CD1c-positive myeloid dendritic cell (primary cell): ENCODE results near the gene ZNF232.
A peak's percentile ranks its signal among the peaks of the same experiment; 100 is the strongest.
"Not testable (repeated sequence)": the region's sequence is repeated elsewhere in the genome, so short reads cannot be mapped to it uniquely, and the experiment has no call there.

Experiments used
- DNase-seq: peaks from one replicate; pipeline ENCODE4 v3.0.0-alpha.2; 2016; ENCODE audit errors: extremely low spot score

ZNF232 gene

GRCh38 chr17:5111402-5112204 is at the start of gene ZNF232:
ZNF232 (minus strand) TSS chr17:5111878; CDS start chr17:5111822, 56 bp downstream.
- peak; percentile 98 for DNase-seq

GRCh38 chr17:5160702-5161101 is 49.0 kb upstream of the ZNF232 start:
- DNase-seq: not testable (repeated sequence)

DNA sequence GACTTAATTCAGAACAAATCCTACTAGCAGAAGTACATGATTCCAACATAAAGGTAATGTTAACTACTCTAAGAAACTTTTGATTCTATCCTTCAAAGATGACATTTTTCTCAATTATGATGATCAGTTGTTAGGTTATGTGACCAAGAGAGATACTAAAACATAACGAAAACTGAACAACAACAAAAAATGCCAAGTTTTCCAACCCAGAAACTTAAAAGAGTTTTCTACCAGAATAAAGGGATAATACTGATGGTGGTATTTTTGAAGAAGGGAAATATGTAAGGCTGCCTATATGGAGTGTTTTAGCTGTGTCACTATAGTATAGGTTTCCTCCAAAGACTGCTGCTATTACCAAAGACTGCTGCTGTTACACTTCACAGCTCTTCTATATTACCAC is 34.4 kb upstream of the ZNF232 start:
- DNase-seq: not testable (repeated sequence)

DNA sequence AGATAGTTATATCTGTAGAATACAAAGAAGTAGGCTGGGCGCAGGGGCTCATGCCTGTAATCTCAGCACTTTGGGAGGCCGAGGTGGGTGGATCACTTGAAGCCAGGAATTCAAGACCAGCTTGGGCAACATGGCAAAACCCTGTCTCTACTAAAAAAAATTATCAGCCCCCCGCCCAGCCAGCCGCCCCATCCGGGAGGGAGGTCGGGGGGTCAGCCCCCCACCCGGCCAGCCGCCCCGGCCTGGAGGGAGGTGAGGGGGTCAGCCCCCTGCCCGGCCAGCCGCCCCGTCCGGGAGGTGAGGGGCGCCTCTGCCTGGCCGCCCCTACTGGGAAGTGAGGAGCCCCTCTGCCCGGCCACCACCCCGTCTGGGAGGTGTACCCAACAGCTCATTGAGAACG is 31.2 kb upstream of the ZNF232 start:
- not testable (repeated sequence) for DNase-seq

DNA sequence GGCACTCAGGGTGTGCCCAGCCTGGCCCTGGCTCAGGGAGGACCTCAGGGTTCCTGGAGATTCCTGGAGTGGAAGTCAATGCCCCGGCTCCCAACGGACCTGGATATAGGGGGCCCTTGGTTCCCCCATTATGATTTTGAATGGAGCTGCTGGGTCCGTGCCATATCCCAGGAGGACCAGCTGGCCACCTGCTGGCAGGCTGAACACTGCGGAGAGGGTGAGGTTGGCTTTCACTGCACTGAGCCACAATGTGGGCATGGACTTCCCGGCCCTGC is 27.7 kb upstream of the ZNF232 start:
- no peak for DNase-seq

DNA sequence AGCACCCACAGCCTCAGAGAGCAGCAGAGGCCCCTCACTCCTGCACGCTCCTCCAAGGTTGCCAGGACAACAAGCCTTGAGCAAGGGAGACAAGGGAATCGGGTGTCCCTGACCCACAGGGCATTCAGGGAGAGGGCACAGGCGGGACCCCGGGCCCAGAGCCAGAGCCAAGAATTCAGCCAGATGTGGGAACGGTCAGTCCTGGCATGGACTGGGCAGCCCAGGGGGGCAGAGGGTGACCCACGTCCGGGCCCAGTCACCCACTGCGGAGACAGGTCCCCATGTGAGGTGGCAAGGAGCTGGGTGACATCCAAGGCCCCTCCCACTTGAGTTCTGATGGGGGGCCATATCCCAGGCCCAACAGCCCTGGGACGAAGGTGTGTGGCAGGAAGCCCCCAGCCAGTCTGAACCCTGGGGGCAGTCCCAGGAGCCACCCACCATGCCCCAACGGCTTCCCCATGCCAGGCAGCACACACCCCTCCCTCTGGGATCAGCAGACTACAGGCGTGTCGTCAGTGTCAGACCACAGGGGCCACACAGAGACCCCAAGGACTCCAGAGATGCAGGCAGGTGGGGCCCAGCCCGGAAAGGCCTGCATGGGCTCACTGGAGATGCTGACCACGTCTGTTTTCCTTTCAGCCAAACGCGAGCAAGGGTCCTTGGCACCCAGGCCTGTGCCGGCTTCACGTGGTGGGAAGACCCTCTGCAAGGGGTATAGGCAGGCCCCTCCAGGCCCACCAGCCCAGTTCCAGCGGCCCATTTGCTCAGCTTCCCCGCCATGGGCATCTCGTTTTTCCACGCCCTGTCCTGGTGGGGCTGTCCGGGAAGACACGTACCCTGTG is 27.2 kb upstream of the ZNF232 start:
- DNase-seq: no peak

DNA sequence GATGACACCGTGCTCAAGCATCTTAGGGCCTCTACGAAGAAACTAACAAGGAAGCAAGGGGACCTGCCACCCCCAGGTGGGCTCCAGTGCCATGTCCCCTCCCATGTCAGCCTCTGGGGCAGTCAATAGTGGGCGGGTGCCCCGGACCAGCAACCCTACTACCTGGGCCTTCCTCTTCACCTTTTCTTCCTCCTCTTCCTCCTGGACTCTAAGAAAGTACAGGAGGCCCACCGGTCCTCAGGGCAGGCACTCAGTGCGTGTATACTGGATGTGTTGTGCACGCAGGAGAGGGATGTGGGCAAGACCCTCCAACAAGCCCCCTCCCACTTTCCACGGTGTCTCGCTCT is 26.5 kb upstream of the ZNF232 start:
- DNase-seq: not testable (repeated sequence)

DNA sequence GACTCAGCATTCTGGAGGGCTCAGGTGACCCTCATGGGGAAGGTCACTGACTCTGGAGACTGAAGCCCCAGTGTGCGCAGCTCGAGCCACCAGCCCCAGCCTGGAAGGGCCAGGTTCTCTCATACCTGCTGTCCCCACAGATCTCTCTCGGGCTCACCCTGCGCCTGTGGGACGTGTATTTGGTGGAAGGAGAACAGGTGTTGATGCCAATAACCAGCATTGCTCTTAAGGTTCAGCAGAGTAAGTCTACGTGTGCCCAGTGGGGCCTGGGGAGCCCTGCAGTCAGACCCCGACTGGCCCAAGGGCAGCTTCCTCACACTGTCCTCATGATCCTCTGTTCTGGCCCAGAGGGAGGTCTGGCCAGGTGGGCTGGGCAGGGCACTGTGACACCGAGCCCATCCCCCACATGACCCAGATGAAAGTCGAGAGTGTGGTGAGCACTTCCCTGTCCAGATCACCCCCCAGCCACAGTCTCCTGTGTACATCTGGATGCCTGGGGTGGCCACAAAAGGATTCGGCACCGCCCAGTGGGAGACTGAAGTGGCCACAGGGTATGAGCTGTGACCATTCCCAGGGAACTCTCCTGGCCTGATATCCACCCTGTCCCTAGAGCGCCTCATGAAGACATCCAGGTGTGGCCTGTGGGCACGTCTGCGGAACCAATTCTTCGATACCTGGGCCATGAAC is 26.0 kb upstream of the ZNF232 start:
- DNase-seq: not testable (repeated sequence)

DNA sequence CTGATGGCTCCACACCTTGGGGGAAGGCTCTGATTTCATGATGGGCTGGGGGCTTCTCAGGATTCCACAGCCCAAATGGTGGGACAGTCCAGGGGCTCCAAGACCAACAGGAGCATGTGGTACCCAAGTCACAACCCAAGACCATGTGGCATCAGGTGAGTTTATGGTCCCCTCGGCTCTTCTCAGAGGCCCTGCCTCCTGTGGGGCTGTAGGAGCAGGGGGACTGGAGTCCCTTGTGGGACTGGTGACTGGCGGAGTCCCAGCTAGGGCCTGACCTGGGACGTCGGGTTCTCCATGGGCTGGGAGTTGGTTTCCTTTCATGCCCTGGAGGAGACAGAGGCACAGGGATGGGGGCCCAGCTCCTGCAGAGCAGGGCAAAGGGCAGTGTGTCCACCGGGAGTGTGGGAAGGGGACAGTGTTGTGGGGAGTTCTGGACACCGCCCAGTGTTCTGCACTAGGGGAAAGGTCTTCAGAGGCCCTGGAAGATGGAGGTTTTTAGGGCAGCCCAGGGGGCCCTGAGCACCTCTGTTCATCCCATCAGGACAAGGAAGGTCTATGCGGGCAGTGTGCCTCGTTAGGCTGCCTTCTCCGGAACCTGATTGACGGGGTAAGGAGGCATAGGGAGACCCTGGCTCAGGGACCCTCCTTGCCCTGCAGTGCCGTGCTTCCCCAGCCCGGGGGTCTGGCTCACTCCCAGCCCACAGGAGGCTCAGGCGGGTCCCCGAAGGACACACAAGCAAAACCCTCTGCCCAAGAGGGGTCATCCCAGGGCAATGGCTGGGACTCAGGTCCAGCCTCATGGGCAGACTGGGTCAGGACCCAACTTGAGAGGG is 25.1 kb upstream of the ZNF232 start:
- DNase-seq: not testable (repeated sequence)

- DNase-seq: no peak
Observed at GRCh38 chr17:5135726-5136579, 24.3 kb upstream of the ZNF232 start.

DNA sequence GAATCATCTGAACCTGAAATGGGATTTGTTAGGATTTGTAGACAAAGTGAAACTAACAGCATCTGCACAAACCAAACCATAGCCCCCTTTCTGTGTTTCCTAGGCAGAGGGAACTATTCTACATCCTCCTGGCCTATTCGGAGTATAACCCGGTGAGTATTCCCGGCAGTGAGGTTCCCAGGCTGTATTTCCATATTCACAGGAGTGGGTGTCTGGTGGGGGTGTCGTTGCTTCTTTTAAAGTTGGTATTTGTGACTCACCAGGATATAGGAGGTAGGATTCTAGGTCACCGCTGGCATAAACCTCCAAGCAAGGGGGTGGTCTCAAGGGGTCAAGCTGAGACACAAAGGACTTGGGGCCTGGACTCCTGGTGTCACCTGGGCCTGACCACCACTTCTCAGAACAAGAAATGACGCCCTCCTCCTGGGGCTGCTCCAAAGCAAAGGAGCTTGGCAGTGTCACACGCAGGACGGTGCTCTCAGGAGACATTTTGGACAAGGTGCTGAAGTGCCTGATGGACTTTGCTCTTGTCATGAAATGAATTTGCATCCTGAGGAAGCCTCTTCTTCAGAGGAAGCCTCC is 23.5 kb upstream of the ZNF232 start:
- not testable (repeated sequence) for DNase-seq

GRCh38 chr17:5134571-5134970 is 22.9 kb upstream of the ZNF232 start:
- DNase-seq: not testable (repeated sequence)

DNA sequence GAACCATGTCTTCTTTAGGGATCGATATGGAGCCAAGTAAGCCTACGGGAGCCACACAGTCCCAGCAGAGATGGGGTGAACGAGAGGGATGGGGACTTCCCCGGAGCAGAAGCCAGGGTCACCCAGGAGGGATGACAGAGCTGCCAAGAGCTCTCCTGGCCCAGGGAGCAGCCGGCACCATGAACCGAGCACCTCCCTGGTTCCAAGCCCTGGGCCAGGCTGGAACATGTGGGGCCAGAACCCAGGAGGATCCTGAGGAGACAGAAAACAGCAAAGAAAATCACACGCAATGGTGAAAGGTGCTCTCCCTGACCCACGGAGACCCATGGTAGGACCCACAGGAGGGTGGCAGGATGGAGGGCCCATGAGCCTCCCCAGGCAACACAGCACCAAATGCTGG is 22.3 kb upstream of the ZNF232 start:
- DNase-seq: not testable (repeated sequence)

DNA sequence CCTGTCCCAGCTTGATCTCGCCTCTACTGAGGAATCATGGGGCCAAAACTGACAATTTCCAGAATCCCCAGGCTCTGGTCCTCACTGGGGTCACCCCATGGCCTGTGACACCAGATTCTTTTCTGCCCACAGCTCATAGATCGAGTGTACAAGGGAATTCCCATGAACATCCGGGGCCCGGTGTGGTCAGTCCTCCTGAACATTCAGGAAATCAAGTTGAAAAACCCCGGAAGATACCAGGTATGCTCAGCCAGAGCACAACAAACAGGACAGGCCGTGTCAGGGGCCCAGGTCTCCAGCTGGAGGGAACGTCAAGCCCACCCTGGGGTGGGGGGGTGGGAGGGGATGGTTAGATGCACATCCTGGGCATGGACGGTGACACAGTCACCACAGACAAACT is 21.6 kb upstream of the ZNF232 start:
- DNase-seq: no peak

DNA sequence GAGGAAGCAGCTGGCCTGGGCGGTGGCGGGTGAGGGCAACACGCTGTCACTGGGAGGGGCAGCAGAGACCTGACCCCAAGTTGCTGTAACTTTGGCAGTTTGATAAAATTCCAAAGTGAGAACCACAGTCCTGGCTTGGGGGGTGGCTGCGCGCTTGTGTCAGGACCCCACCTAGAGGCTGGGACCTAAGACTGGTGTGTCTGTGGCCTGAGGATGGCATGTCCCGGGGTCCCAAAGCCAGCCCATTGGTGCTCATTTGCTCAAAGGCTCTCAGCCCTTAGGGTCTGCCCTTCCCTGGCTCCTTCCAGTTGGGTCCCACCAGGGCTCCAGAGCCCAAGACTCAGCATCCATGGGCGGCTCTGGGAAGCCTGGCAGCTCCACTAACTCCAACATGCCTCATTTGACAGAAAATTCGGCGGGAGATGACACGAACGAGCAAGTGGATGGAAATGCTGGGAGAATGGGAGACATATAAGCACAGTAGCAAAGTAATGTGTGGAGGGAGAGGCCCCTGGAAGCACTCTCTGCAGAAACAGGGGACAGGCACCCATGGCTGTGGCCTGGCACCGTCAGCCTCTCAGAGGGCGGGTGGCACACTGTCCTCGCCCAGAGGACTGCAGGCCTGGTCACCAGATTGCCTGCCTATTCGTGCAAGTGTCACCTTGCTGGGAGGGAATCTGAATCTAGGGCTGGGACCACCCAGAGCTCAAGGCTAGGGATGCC is 21.0 kb upstream of the ZNF232 start:
- DNase-seq: not testable (repeated sequence)

DNA sequence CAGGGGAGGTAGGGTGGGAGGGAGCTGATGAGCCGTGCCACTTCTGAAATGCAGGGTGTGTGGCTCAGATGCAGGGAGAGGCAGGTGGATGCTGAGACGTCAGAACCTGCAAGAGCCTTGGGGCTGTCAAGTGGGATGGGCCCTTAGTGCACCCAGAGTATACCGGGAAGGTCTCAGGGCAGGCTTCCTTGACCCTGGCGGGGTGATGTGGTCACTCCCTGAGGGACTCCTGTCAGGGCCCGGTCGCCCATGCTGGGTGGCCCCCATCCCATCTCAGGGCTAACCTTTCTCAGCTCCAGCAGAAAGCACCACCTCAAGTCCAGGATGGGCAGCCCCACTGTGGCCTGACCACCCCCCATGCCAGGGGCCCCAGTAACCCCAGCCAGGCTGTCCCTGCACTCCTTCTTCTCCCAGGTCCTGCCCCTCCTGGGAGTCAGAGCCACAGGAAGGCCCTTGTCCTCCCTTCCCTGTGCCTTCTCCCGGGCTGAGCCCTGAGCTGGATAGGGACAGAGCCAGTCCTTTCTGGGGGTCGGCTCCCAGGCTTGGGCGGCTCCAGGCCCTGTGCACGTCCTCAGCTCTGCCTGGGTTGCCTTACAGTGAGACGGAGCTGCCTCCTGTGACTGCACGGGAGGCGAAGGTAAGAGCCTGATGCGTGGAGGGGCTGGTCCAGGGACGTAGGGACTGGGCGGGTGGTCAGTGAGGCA is 20.3 kb upstream of the ZNF232 start:
- not testable (repeated sequence) for DNase-seq

DNA sequence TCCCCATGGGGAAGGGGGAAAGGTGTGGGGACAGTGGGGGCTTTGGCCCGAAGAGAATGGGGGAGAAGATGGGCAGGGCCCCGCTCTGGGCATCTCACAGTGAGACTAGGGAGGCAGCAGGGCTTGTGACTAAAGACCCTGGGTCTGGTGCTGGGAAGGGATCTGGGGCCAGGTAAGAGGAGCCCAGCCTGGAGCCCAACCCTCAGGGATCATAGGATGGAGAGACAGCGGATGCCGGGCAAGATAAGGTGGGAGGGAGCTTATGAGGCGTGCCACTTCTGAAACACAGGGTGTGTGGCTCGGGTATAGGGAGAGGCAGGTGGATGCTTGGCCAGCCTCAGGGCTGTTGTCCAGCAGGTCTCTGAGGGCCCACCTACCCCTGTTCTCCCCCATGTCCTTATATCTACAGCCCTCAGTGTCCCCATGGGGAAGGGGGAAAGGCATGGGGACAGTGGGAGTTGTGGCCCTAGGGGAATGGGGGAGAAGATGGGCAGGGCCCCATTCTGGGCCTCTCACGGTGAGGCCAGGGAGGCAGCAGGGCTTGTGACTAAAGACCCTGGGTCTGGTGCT is 19.6 kb upstream of the ZNF232 start:
- no peak for DNase-seq

DNA sequence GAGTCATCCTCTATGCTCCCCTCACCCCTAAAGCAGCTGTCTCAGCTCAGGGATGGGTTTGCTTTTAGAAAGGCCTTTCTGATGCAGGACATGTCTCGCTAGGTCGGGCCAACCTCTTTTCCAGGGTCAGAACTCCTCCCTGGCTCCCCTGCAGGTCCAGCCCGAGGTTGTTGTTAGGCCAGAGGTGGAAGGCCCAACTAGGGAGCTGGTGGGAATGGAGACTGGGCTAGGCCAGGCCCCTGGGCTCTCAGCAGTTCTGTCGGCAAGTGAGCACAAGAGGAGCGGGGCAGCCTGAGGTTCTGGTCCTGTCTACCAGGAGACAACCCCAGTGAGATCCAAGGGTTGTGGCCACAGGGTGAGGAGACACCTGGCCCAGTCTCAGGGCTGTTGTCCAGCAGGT is 19.0 kb upstream of the ZNF232 start:
- DNase-seq: not testable (repeated sequence)

GRCh38 chr17:5130261-5130660 is 18.6 kb upstream of the ZNF232 start:
- DNase-seq: not testable (repeated sequence)
